Measurements from ENCODE around the gene MPPED2. TPM values are rescaled to one million over a fixed set of nuclear protein-coding genes. Genes with fewer than 3 reads are reported as not detected.

MPPED2 gene
- total RNA-seq, 1 donor from 2014 or later, result not detected

GRCh38 chr11:30467176-30467575 is 119.0 kb downstream of the MPPED2 start:
- no peaks in the 10 kb centered on the region for H3K36me3 ChIP-seq (ENCODE audit: control insufficient read depth, insufficient read depth, low read length)
- TF ChIP-seq CTCF (IDR thresholded peaks at IDR 0.05; ENCODE audit: insufficient read depth, low read length, severe bottlenecking), result no peak
- DNase-seq (ENCODE audit: low read depth) (no peak), FAIRE-seq (no peak)
- H3K4me3 ChIP-seq (ENCODE audit: low read depth, low read length), result no peak overlapping the region
- H3K27me3 ChIP-seq (ENCODE audit: control insufficient read depth, insufficient read depth, low read length), result no peaks in the 10 kb centered on the region

- no peak for TF ChIP-seq CTCF (IDR thresholded peaks at IDR 0.05; ENCODE audit: insufficient read depth, low read length, severe bottlenecking)
- Histone ChIP-seq H3K36me3 (ENCODE audit: control insufficient read depth, insufficient read depth, low read length) (no peaks in the 10 kb centered on the region), H3K27me3 (ENCODE audit: control insufficient read depth, insufficient read depth, low read length) (no peaks in the 10 kb centered on the region), H3K4me3 (ENCODE audit: low read depth, low read length) (no peak overlapping the region)
- FAIRE-seq (no peak), DNase-seq (ENCODE audit: low read depth) (no peak)
Measured at GRCh38 chr11:30465623-30466022, 120.5 kb downstream of the MPPED2 start.

- no peak overlapping the region for H3K4me3 ChIP-seq (ENCODE audit: low read depth, low read length)
- no peaks in the 10 kb centered on the region for H3K36me3 ChIP-seq (ENCODE audit: control insufficient read depth, insufficient read depth, low read length)
- FAIRE-seq, result no peak
- DNase-seq (ENCODE audit: low read depth), result no peak
- TF ChIP-seq CTCF (IDR thresholded peaks at IDR 0.05; ENCODE audit: insufficient read depth, low read length, severe bottlenecking), result no peak
- H3K27me3 ChIP-seq (ENCODE audit: control insufficient read depth, insufficient read depth, low read length), result no peaks in the 10 kb centered on the region
Measured at GRCh38 chr11:30465192-30465591, 121.0 kb downstream of the MPPED2 start.

- DNase-seq (ENCODE audit: low read depth) (no peak), FAIRE-seq (no peak)
- H3K36me3 ChIP-seq (ENCODE audit: control insufficient read depth, insufficient read depth, low read length), result no peaks in the 10 kb centered on the region
- H3K27me3 ChIP-seq (ENCODE audit: control insufficient read depth, insufficient read depth, low read length), result no peaks in the 10 kb centered on the region
- H3K4me3 ChIP-seq (ENCODE audit: low read depth, low read length), result no peak overlapping the region
- TF ChIP-seq CTCF (IDR thresholded peaks at IDR 0.05; ENCODE audit: insufficient read depth, low read length, severe bottlenecking), result no peak
Measured at GRCh38 chr11:30463266-30463665, 122.9 kb downstream of the MPPED2 start.

GRCh38 chr11:30462421-30462820 is 123.7 kb downstream of the MPPED2 start:
- Histone ChIP-seq H3K27me3 (ENCODE audit: control insufficient read depth, insufficient read depth, low read length) (no peaks in the 10 kb centered on the region), H3K36me3 (ENCODE audit: control insufficient read depth, insufficient read depth, low read length) (no peaks in the 10 kb centered on the region), H3K4me3 (ENCODE audit: low read depth, low read length) (no peak overlapping the region)
- no peak for TF ChIP-seq CTCF (IDR thresholded peaks at IDR 0.05; ENCODE audit: insufficient read depth, low read length, severe bottlenecking)
- FAIRE-seq (no peak), DNase-seq (ENCODE audit: low read depth) (no peak)

GRCh38 chr11:30459821-30460220 is 126.3 kb downstream of the MPPED2 start:
- H3K27me3 ChIP-seq (ENCODE audit: control insufficient read depth, insufficient read depth, low read length), result no peaks in the 10 kb centered on the region
- no peaks in the 10 kb centered on the region for H3K36me3 ChIP-seq (ENCODE audit: control insufficient read depth, insufficient read depth, low read length)
- TF ChIP-seq CTCF (IDR thresholded peaks at IDR 0.05; ENCODE audit: insufficient read depth, low read length, severe bottlenecking), result no peak
- no peak for DNase-seq (ENCODE audit: low read depth)
- FAIRE-seq, result no peak
- no peak overlapping the region for H3K4me3 ChIP-seq (ENCODE audit: low read depth, low read length)

All from bronchial epithelial cell (primary cell).